MM.1S (cell line): ENCODE measurements around the gene CALU.

Experiments
- EZH2 ChIP-seq: fragments of 300-600 bp; sonication (generic); optimal IDR thresholded peaks from 2 replicates; pipeline ENCODE3; 2017; ENCODE audit warnings: low read depth, mild to moderate bottlenecking, antibody characterized with exemption, low read length, mixed read lengths
- EZH2phosphoT487 ChIP-seq: fragments of 300-600 bp; sonication (generic); IDR thresholded peaks from 2 replicates; pipeline ENCODE4 v1.6.1; 2018; ENCODE audit warnings: antibody characterized with exemption, low read length
- TF ChIP-seq, protein P1 (sequence below): fragments of 300-600 bp; sonication (generic); IDR thresholded peaks from 2 replicates; pipeline ENCODE4 v1.5.1; 2016; ENCODE audit warnings: antibody characterized with exemption, low read length, mixed read lengths

DNA sequence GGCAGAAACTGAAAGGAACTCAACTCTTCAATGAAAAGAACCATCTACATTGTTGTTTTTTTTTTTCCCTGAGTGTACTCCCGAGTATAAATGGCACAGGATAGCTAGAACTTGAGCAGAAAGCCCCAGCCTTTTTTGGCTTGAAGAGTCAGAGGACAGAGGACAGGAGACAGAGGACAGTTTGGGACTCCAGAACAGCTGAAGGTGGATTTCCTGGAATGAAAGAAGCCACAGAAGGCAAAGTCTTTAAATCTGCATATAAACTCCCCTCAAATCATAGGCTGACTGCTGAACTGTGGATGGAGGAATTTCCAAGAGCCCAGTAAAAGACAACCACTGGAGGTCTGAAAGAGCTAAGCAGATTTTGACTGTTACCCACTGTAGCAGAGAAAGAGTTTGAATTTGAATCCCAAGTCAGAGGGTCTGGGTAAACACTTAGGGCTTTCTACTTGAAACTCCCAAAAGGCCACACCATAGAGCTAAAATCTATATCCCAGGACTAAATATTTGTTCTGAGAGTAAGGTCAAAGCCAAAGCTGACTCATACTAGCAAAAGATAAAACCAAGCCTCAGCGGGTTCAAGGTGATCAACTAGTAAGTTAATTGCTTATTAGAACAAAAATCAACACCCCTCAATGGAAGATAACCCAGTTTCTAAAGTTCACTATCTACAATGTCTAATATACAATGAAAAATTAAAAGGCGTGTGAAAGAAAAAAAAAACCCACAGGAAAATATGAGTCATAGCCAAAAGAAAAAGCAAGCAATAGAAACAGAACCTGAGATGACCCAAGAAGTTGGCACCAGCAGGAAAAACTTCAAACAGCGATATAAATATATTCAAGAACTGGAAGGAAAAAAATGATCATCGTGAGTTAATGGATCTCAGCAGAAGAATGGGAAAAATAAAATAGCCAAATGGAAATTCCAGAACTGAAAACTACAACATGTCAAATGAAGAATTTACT, 38.3 kb downstream of the CALU start:
- TF ChIP-seq, protein P1, sequence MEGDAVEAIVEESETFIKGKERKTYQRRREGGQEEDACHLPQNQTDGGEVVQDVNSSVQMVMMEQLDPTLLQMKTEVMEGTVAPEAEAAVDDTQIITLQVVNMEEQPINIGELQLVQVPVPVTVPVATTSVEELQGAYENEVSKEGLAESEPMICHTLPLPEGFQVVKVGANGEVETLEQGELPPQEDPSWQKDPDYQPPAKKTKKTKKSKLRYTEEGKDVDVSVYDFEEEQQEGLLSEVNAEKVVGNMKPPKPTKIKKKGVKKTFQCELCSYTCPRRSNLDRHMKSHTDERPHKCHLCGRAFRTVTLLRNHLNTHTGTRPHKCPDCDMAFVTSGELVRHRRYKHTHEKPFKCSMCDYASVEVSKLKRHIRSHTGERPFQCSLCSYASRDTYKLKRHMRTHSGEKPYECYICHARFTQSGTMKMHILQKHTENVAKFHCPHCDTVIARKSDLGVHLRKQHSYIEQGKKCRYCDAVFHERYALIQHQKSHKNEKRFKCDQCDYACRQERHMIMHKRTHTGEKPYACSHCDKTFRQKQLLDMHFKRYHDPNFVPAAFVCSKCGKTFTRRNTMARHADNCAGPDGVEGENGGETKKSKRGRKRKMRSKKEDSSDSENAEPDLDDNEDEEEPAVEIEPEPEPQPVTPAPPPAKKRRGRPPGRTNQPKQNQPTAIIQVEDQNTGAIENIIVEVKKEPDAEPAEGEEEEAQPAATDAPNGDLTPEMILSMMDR, result no peak
- TF ChIP-seq EZH2 (no peak), EZH2phosphoT487 (no peak)
